IMR-90 (cell line): ENCODE results near the gene HAP1. TPM values are rescaled to one million over a fixed set of nuclear protein-coding genes. Genes with fewer than 3 reads are reported as not detected.

ENCODE experiments used
- ATAC-seq: fragments of 200-7000 bp; cut with Tn5 transposase; 2 replicates; pipeline ENCODE4 v1.9.1; 2020; ENCODE audit warnings: low read depth, mild to moderate bottlenecking, moderate library complexity
- BruUV-seq: library from RNA; stranded (reverse); fragments of 400-500 nt; replicated peaks from 2 replicates; lab custom pipeline; 2021; lab: Mats Ljungman, UMichigan
- CTCF ChIA-PET: fragments of 300-600 bp; formaldehyde crosslinking; extraction: SDS; loops from one replicate; lab custom pipeline; 2021; ENCODE audit warnings: antibody characterized with exemption; lab: Yijun Ruan, JAX
- POLR2A ChIA-PET: fragments of 300-600 bp; sonication (Branson Sonifier 250); formaldehyde crosslinking; loops from one replicate; lab custom pipeline; 2022; ENCODE audit warnings: antibody characterized with exemption; ENCODE audit not compliant: unreplicated experiment; lab: Charles Lee
- DNase-seq: peaks from one replicate; pipeline ENCODE4 v3.0.0; 2013
- H2AFZ ChIP-seq: replicated peaks from 2 replicates; pipeline ENCODE3; 2013; ENCODE audit warnings: low read length, mild to moderate bottlenecking; ENCODE audit not compliant: poor library complexity
- H2AK5ac ChIP-seq: 2 replicates; pipeline ENCODE4 v1.6.1; 2013; ENCODE audit warnings: low read depth, low read length, inconsistent platforms
- H2AK9ac ChIP-seq: replicated peaks from 2 replicates; pipeline ENCODE3; 2013; ENCODE audit warnings: mild to moderate bottlenecking, low read depth, low read length, moderate library complexity; ENCODE audit not compliant: poor library complexity
- H2BK120ac ChIP-seq: 2 replicates; pipeline ENCODE4 v1.6.1; 2013; ENCODE audit warnings: low read depth, low read length, inconsistent platforms
- H2BK15ac ChIP-seq: 3 replicates; pipeline ENCODE4 v1.6.1; 2013; ENCODE audit warnings: low read depth, low read length, inconsistent platforms
- H2BK20ac ChIP-seq: 2 replicates; pipeline ENCODE4 v1.6.1; 2013; ENCODE audit warnings: low read depth, mild to moderate bottlenecking, inconsistent platforms, low read length, moderate library complexity
- H2BK5ac ChIP-seq: 2 replicates; pipeline ENCODE4 v1.6.1; 2013; ENCODE audit warnings: mild to moderate bottlenecking, low read depth, low read length, inconsistent platforms; ENCODE audit not compliant: poor library complexity, severe bottlenecking
- H3K14ac ChIP-seq: replicated peaks from 2 replicates; pipeline ENCODE4 v1.6.1; 2013; ENCODE audit warnings: low read depth, low read length, inconsistent platforms
- H3K18ac ChIP-seq: 2 replicates; pipeline ENCODE4 v1.6.1; 2013; ENCODE audit warnings: low read depth, low read length, control low read depth
- H3K23ac ChIP-seq: 2 replicates; pipeline ENCODE4 v1.6.1; 2013; ENCODE audit warnings: low read depth, low read length, inconsistent platforms
- H3K27ac ChIP-seq: 2 replicates; pipeline ENCODE4 v1.5.1; 2013; ENCODE audit warnings: mild to moderate bottlenecking, control low read depth, low read length; ENCODE audit not compliant: insufficient read depth
- H3K27me3 ChIP-seq: 2 replicates; pipeline ENCODE4 v1.6.1; 2013; ENCODE audit warnings: low read length; ENCODE audit not compliant: control insufficient read depth, insufficient read depth
- H3K36me3 ChIP-seq: 2 replicates; pipeline ENCODE4 v1.6.1; 2013; ENCODE audit warnings: low read length, mixed read lengths; ENCODE audit not compliant: control insufficient read depth, insufficient read depth
- H3K4ac ChIP-seq: 2 replicates; pipeline ENCODE4 v1.6.1; 2013; ENCODE audit warnings: low read depth, low read length, inconsistent platforms
- H3K4me1 ChIP-seq: 2 replicates; pipeline ENCODE4 v1.6.1; 2013; ENCODE audit warnings: low read length, mixed read lengths; ENCODE audit not compliant: control insufficient read depth, insufficient read depth
- H3K4me2 ChIP-seq: 2 replicates; pipeline ENCODE4 v1.6.1; 2013; ENCODE audit warnings: low read depth, mild to moderate bottlenecking, control low read depth, low read length, moderate library complexity
- H3K4me3 ChIP-seq: 2 replicates; pipeline ENCODE4 v1.5.1; 2013; ENCODE audit warnings: low read depth, mild to moderate bottlenecking, control low read depth, low read length, moderate library complexity; ENCODE audit not compliant: insufficient read depth
- H3K56ac ChIP-seq: 2 replicates; pipeline ENCODE4 v1.6.1; 2013; ENCODE audit warnings: low read length, inconsistent platforms; ENCODE audit not compliant: insufficient read depth; ENCODE audit errors: extremely low read depth
- H3K79me1 ChIP-seq, 2 experiments: 2 replicates each; pipeline ENCODE4 v1.6.1; 2013; ENCODE audit warnings: low read length in 2 of 2, inconsistent platforms in 1 of 2, low read depth in 1 of 2
- H3K9ac ChIP-seq: 2 replicates; pipeline ENCODE4 v1.6.1; 2013; ENCODE audit warnings: low read depth, low read length, control low read depth
- H3K9me1 ChIP-seq: 2 replicates; pipeline ENCODE4 v1.6.1; 2013; ENCODE audit warnings: low read length, inconsistent platforms; ENCODE audit not compliant: insufficient read depth
- H3K9me3 ChIP-seq: 2 replicates; pipeline ENCODE4 v1.6.1; 2013; ENCODE audit warnings: low read length; ENCODE audit not compliant: control insufficient read depth, insufficient read depth
- H4K20me1 ChIP-seq: 2 replicates; pipeline ENCODE4 v1.6.1; 2013; ENCODE audit warnings: low read length, inconsistent platforms; ENCODE audit not compliant: insufficient read depth
- H4K5ac ChIP-seq: 2 replicates; pipeline ENCODE4 v1.6.1; 2013; ENCODE audit warnings: mild to moderate bottlenecking, low read depth, low read length, control low read depth
- H4K8ac ChIP-seq, 2 experiments: 2 replicates each; pipeline ENCODE4 v1.6.1; 2013; ENCODE audit warnings: low read depth in 2 of 2, low read length in 2 of 2, control low read depth in 1 of 2, inconsistent platforms in 1 of 2
- H4K91ac ChIP-seq: 2 replicates; pipeline ENCODE4 v1.6.1; 2013; ENCODE audit warnings: low read depth, low read length, inconsistent platforms; ENCODE audit not compliant: insufficient read depth
- CEBPB ChIP-seq: IDR thresholded peaks from 2 replicates; pipeline ENCODE4 v1.6.1; 2012; ENCODE audit warnings: low read depth, low read length, improper control_type of control experiment
- CHD1 ChIP-seq: IDR thresholded peaks from 2 replicates; pipeline ENCODE4 v1.6.1; 2012; ENCODE audit warnings: low read depth, low read length, improper control_type of control experiment
- FOS ChIP-seq: fragments of 150-350 bp; IDR thresholded peaks from 2 replicates; pipeline ENCODE4 v1.6.1; 2016; ENCODE audit warnings: low read depth, low read length
- MAZ ChIP-seq: IDR thresholded peaks from 2 replicates; pipeline ENCODE4 v1.6.1; 2012; ENCODE audit warnings: low read depth, mild to moderate bottlenecking, low read length, improper control_type of control experiment, moderate library complexity, borderline replicate concordance
- MXI1 ChIP-seq: IDR thresholded peaks from 2 replicates; pipeline ENCODE4 v1.6.1; 2012; ENCODE audit warnings: low read depth, mild to moderate bottlenecking, low read length, moderate library complexity, borderline replicate concordance
- NFE2L2 ChIP-seq: fragments of 150-350 bp; IDR thresholded peaks from 2 replicates; pipeline ENCODE4 v1.6.1; 2016; ENCODE audit warnings: low read depth, mild to moderate bottlenecking, low read length
- POLR2A ChIP-seq: IDR thresholded peaks from 2 replicates; pipeline ENCODE4 v1.6.1; 2012; ENCODE audit warnings: mild to moderate bottlenecking, low read depth, low read length
- RAD21 ChIP-seq: IDR thresholded peaks from 2 replicates; pipeline ENCODE4 v1.6.1; 2012; ENCODE audit warnings: low read length, improper control_type of control experiment
- RCOR1 ChIP-seq: IDR thresholded peaks from 2 replicates; pipeline ENCODE4 v1.6.1; 2012; ENCODE audit warnings: mild to moderate bottlenecking, low read length, improper control_type of control experiment; ENCODE audit not compliant: insufficient replicate concordance
- RFX5 ChIP-seq: IDR thresholded peaks from 2 replicates; pipeline ENCODE4 v1.8.0; 2012; ENCODE audit warnings: low read depth, mild to moderate bottlenecking, low read length, moderate library complexity
- SMC3 ChIP-seq: fragments of 150-350 bp; IDR thresholded peaks from 2 replicates; pipeline ENCODE4 v1.6.1; 2016; ENCODE audit warnings: low read depth, mild to moderate bottlenecking, antibody characterized with exemption, low read length, moderate library complexity
- WGBS, 2 experiments: methylation state at CpG; one replicate each; pipeline versions ENCODE4 v1.1.5 to v1.1.7; 2013; ENCODE audit warnings: missing lambda C conversion rate in 2 of 2; ENCODE audit not compliant: insufficient read length in 1 of 2; ENCODE audit errors: extremely low coverage in 2 of 2; 5-methylcytosine and 5-hydroxymethylcytosine counted together
- dilution Hi-C: fragments of 300-500 bp; cut with HindIII; formaldehyde crosslinking; loops from one replicate; pipeline ENCODE4 v1.14.3; 2018; ENCODE audit warnings: low sequenced_read_pairs; ENCODE audit not compliant: unreplicated experiment
- in situ Hi-C: fragments of 300-500 bp; cut with MboI; formaldehyde crosslinking; loops from 3 replicates; pipeline ENCODE4 v1.14.3; 2019; ENCODE audit warnings: low sequenced_read_pairs, inconsistent platforms, mixed read lengths
- intact Hi-C: fragments of 100-400 bp; cut with micrococcal nuclease; formaldehyde crosslinking; loops from 2 replicates; pipeline ENCODE4 v1.10.0; 2022
- polyA plus RNA-seq, 3 experiments: library from polyadenylated mRNA; depleted of rRNA; stranded (reverse); fragments of >200 nt; gene quantifications; 2 replicates each; pipeline ENCODE4 v1.2.3, GENCODE V29; 2012; ENCODE audit warnings: low replicate concordance in 1 of 3
- total RNA-seq: library from RNA; depleted of rRNA; stranded (reverse); fragments of >200 nt; gene quantifications from 2 replicates; pipeline ENCODE4 v1.2.3, GENCODE V29; 2012
- TF ChIP-seq, protein P1 (sequence below): conservative IDR thresholded peaks from 2 replicates; pipeline ENCODE4 v1.5.1; 2012; ENCODE audit warnings: mild to moderate bottlenecking, low read depth, low read length, improper control_type of control experiment

HAP1 gene
- total and polyA plus RNA-seq, 2 of the 4 experiments (the other 2 are of a cell fraction) = under 0.01 to 0.09 TPM

GRCh38 chr17:41782142-41782541, 47.7 kb upstream of the HAP1 start:
- no peaks in the 10 kb centered on the region for H3K9me3 ChIP-seq
- H2BK5ac ChIP-seq = no peak overlapping the region
- no peak overlapping the region for H4K91ac ChIP-seq
- H3K18ac ChIP-seq = no peak overlapping the region
- peaks cover 6 to 61% of the 10 kb centered on the region in 2 experiments; a peak in 3 of 4 replicates for H3K79me1 ChIP-seq
- POLR2A ChIA-PET = interaction anchor here (1.3 kb wide), 1 partner anchor 36 kb away, joined by 3 read pairs; no protein-coding TSS in a partner anchor
- no peak overlapping the region for H3K14ac ChIP-seq
- BruUV-seq = no TSS peak
- no peak overlapping the region for H2BK20ac ChIP-seq
- no peak overlapping the region for H4K5ac ChIP-seq
- DNase-seq = no peak
- no peak overlapping the region for H3K56ac ChIP-seq
- H3K4me1 ChIP-seq = peaks cover 28% of the 10 kb centered on the region
- no peak overlapping the region for H2BK15ac ChIP-seq
- no peak overlapping the region for H3K4me3 ChIP-seq
- H3K4ac ChIP-seq = peak overlapping the region; percentile 5; the same call in 1 of the 2 replicates
- dilution Hi-C loops = no loop called here
- H4K8ac ChIP-seq = no peak overlapping the region
- H3K23ac ChIP-seq = no peak overlapping the region
- H3K9ac ChIP-seq = no peak overlapping the region
- 100% methylated on average over 1 of the region's 4 CpGs; no CpG with 5 or more reads in 1 of the 2 experiments for WGBS, 2 experiments
- CTCF ChIA-PET = no interaction called here
- no peak overlapping the region for H2AFZ ChIP-seq
- ATAC-seq = no peak
- in situ Hi-C loops = no loop called here
- H3K4me2 ChIP-seq = no peak overlapping the region
- H3K36me3 ChIP-seq = 0 out of 2 replicates have a peak, but pooled peaks cover 2% of the 10 kb centered on the region
- H3K9me1 ChIP-seq = peaks cover 11% of the 10 kb centered on the region
- H4K20me1 ChIP-seq = peaks cover 25% of the 10 kb centered on the region
- H2BK120ac ChIP-seq = no peak overlapping the region
- TF ChIP-seq POLR2A (no peak), SMC3 (no peak), RAD21 (no peak), RCOR1 (no peak), CEBPB (no peak), FOS (no peak), RFX5 (no peak), MXI1 (no peak), CHD1 (no peak), MAZ (no peak), NFE2L2 (no peak)
- TF ChIP-seq, protein P1, sequence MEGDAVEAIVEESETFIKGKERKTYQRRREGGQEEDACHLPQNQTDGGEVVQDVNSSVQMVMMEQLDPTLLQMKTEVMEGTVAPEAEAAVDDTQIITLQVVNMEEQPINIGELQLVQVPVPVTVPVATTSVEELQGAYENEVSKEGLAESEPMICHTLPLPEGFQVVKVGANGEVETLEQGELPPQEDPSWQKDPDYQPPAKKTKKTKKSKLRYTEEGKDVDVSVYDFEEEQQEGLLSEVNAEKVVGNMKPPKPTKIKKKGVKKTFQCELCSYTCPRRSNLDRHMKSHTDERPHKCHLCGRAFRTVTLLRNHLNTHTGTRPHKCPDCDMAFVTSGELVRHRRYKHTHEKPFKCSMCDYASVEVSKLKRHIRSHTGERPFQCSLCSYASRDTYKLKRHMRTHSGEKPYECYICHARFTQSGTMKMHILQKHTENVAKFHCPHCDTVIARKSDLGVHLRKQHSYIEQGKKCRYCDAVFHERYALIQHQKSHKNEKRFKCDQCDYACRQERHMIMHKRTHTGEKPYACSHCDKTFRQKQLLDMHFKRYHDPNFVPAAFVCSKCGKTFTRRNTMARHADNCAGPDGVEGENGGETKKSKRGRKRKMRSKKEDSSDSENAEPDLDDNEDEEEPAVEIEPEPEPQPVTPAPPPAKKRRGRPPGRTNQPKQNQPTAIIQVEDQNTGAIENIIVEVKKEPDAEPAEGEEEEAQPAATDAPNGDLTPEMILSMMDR = no peak
- no peak overlapping the region for H3K27ac ChIP-seq
- peak overlapping the region; percentile 3 for H2AK9ac ChIP-seq
- intact Hi-C loops = no loop called here
- H2AK5ac ChIP-seq = no peak overlapping the region
- no peaks in the 10 kb centered on the region for H3K27me3 ChIP-seq
